NOMO-1 treated with DMSO at 0.1 percent for 48 hours (cell line): ENCODE measurements around the gene IL3RA.
"Not testable (repeated sequence)": the region's sequence is repeated elsewhere in the genome, so short reads cannot be mapped to it uniquely, and the experiment has no call there.

Experiments used
- DNase-seq: peaks from one replicate; lab custom pipeline; 2025; ENCODE audit not compliant: unreplicated experiment; lab: John Stamatoyannopoulos, UW

IL3RA gene

DNA sequence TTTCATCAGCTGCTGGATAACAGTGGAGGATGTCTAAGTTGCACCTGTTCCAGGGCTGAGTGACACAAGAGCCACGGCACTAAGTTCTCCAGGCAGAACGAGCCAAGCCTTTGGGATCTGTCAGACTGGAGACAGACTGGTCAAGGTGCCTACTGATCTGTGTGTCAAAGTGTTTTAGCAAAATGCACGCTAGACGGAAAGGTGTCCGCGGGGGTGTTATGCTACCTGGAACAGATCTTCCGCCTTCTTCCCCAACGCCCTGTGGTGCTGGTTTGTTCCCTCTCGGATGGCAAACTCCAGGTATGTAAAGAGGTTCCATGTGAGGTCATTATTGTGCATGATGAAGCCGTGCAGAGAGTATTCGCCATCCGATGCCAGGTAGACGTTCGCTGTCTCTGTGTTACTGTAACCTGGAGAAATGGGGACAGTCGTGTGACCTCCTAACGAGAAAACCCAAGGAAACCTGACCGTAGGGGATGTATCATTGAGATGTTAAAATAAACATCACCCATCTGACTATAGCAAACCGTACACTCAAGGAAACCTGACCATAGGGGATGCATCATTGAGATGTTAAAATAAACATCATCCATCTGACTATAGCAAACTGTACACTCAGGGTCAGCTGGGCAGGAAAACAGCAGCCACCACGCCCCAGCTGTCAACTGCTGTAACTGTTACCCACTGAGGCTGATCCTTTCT lies 85.0 kb downstream of the IL3RA start:
- no peak for DNase-seq

GRCh38 chrX:1422135-1422465 lies 85.5 kb downstream of the IL3RA start:
- DNase-seq: no peak

DNA sequence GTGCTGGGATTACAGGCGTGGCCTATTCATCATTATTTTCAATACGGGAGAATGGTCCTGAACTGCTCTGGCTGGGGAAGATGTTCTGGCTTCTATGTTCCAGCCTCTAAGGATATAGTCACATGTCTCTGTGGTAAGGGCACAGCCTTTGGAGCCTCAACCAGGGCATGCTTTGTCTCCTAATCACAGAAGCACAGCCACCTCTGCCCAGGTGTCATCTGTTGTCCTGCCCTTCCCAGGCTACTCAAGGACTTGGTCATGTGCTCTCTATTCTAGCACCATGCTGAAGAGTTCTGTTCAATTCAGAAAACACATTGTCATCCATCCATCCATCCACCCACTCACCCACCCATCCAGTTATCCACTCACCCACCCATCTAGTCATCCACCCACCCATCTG lies 86.6 kb downstream of the IL3RA start:
- DNase-seq: no peak

DNA sequence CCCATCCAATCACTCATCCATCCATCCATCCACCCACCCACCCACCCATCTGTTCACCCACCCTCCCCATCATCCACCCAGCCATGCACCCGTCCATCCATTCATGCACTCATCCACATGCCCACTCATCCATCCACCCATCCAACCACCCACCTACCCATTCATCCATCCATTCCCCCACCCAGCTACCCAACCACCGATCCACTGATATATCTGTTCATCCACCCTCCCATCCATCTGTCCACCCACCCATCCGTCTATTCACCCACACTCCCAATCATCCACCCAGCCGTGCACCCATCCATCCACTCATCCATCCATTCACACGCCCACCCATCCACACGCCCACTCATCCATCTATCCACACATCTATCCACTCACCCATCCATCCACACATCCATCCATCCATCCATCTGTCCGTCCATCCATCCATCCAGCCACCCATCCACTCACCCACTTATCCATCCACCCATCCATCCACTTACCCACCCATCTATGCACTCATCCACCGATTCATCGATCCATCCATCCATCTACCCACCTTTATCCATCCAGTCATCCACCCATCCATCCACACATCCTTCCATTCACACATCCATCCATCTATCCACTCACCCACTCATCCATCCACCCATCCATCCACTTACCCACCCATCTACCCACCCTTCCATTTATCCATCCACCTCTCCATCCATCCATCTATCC lies 87.7 kb downstream of the IL3RA start:
- DNase-seq: no peak

GRCh38 chrX:1425381-1425780 lies 88.8 kb downstream of the IL3RA start:
- DNase-seq: no peak

DNA sequence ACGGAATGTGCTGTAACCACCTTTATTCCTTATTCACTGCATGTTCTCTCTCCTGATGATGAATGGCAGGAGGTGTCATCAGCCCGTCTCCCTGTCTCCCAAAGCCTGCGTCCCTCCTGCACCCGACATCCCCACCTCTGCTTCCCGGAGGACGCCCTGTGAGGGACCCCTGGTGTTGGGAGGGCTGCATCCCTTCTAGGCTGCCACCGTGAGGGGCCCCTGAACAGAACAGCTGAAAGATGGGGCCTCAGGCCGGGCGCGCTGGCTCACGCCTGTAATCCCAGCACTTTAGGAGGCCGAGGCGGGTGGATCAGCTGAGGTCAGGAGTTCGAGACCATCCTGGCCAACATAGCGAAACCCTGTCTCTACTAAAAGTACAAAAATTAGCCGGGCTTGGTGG lies 89.7 kb downstream of the IL3RA start:
- not testable (repeated sequence) for DNase-seq

DNA sequence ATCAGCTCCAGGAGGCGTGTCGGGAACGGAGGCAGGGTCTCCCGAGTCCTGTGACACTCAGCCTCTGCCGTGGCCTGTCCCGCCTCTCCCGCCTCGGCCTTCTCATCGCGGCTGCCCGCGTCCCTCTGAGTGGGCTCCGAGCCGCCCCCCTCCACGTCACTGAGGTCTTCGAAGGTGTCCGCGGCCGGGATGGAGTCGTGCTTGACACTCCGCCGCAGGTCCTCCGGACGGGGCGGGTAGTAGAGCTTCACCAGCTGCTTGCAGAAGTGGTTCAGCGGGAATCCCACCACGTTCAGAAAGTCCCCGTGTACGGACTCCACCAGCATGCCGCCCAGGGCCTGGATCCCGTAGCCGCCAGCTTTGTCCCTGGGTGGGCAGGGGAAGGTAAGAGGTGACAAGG lies 91.2 kb downstream of the IL3RA start:
- no peak for DNase-seq

DNA sequence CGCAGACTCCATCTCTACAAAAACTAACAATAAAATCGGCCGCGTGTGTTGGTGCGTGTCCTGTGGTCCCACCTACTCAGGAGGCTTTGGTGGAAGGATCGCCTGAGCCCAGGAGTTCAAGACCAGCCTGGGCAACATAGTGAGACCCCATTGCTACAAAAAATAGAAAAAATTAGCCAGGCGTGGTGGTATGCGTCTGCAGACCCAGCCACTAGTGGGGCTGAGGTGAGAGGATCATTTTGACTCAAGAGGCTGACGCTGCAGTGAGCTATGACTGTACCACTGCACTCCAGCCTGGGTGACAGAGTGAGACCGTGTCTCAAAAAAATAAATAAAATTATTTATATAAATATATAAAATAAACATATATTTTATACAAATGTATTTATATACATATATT lies 93.9 kb downstream of the IL3RA start:
- no peak for DNase-seq
